AG04450 (cell line): ENCODE measurements around the gene GRHL1. TPM values are rescaled to one million over a fixed set of nuclear protein-coding genes. Genes with fewer than 3 reads are reported as not detected.

Experiments
- CTCF ChIA-PET: fragments of 300-600, 350-600 bp; formaldehyde crosslinking; extraction: SDS; loops from one replicate; lab custom pipeline; 2022; ENCODE audit warnings: antibody characterized with exemption, inconsistent platforms; lab: Charles Lee
- POLR2A ChIA-PET: fragments of 350-600 bp; formaldehyde crosslinking; extraction: SDS; loops from one replicate; lab custom pipeline; 2021; ENCODE audit warnings: antibody characterized with exemption, inconsistent platforms; lab: Yijun Ruan, JAX
- DNase-seq: peaks from one replicate; pipeline ENCODE4 v3.0.0-alpha.2; 2011; ENCODE audit warnings: low read depth, low spot score
- H3K27ac ChIP-seq: one replicate; pipeline ENCODE4 v1.5.1; 2012; ENCODE audit warnings: low read depth, low read length, control low read depth
- H3K27me3 ChIP-seq: one replicate; pipeline ENCODE4 v1.6.0; 2012; ENCODE audit warnings: low read length; ENCODE audit not compliant: control insufficient read depth, insufficient read depth
- H3K4me3 ChIP-seq: 2 replicates; pipeline ENCODE4 v1.5.1; 2011; ENCODE audit warnings: mild to moderate bottlenecking, low read depth, low read length, control low read depth
- H3K9me3 ChIP-seq: 2 replicates; pipeline ENCODE4 v1.5.1; 2012; ENCODE audit warnings: low read length; ENCODE audit not compliant: control insufficient read depth, insufficient read depth
- CTCF ChIP-seq: IDR thresholded peaks from 2 replicates; pipeline ENCODE4 v1.5.1; 2011; ENCODE audit warnings: low read depth, low read length, control low read depth, inconsistent platforms
- polyA plus RNA-seq: library from polyadenylated mRNA; depleted of rRNA; stranded (reverse); fragments of >200 nt; gene quantifications from 2 replicates; pipeline ENCODE4 v1.2.3, GENCODE V29; 2011

Gene GRHL1
- polyA plus RNA-seq, 1 experiment = 0.64 TPM

DNA sequence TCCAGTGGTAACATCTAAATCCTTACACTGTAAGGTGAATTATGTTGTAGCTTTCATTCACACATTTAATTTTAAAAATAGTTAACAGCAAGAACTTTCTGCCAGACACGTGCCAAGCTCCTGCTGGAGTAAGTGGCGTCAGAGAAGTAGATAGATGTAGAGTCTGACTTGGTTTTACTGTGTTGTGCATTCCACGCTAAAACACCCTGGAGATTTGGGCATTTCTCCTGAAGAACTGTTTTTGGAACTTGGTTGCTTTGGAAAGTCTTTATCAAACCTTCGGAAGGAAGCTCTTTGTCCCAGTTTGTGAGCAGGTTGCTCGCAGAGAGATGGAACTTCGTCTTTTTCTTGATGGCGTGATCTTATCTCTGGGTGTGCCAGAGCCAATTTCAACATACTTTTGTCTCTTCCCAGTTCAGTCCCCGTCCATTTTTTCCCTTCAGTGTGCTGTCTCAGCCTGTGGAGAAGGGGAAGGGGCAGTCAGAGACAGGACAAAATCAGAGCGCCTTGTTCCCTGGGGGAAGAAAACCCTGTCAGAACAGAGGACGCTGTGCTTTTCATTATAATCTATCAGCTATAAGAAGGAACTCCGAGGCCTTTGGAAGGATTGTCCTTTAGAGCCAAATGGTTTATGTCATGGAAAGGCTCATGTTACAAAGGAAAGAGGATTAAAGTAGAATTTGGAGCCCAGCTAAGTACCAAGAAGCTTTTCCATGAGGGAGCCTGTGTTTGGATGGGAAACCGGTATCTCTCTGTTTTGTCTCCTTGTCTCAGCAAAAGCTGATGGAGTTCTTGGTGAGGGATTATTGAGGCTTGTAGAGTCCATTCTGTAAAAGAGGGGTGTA is 18.9 kb downstream of the GRHL1 start:
- no peak for DNase-seq
- CTCF ChIA-PET = interaction anchor here (0.8 to 4.4 kb wide), 5 partner anchors 9 to 200 kb away, joined by 3 to 56 read pairs (median 5); no protein-coding TSS in a partner anchor
- no peaks in the 10 kb centered on the region for H3K9me3 ChIP-seq
- H3K27ac ChIP-seq = no peak overlapping the region
- POLR2A ChIA-PET = interaction anchor here (0.7 kb wide), 1 partner anchor 37 kb away, joined by 6 read pairs; no protein-coding TSS in a partner anchor
- H3K4me3 ChIP-seq = no peak overlapping the region
- no peak for TF ChIP-seq CTCF
- no peaks in the 10 kb centered on the region for H3K27me3 ChIP-seq

- ChIA-PET CTCF (interaction anchor here (0.7 to 4.4 kb wide), 7 partner anchors 9 to 463 kb away, joined by 3 to 56 read pairs (median 4); no protein-coding TSS in a partner anchor), POLR2A (interaction anchor here (1.4 kb wide), 1 partner anchor 128 kb away, joined by 4 read pairs; the partner anchor contains the start of gene TAF1B)
- no peaks in the 10 kb centered on the region for H3K27me3 ChIP-seq
- no peak for TF ChIP-seq CTCF
- H3K27ac ChIP-seq = no peak overlapping the region
- H3K9me3 ChIP-seq = no peaks in the 10 kb centered on the region
- DNase-seq = no peak
- no peak overlapping the region for H3K4me3 ChIP-seq
Measured at GRCh38 chr2:9971105-9971818, 19.8 kb downstream of the GRHL1 start.

- DNase-seq = no peak
- POLR2A ChIA-PET = interaction anchor here (1.4 kb wide), 1 partner anchor 128 kb away, joined by 4 read pairs; the partner anchor contains the start of gene TAF1B
- TF ChIP-seq CTCF = no peak
- Histone ChIP-seq H3K4me3 (no peak overlapping the region), H3K9me3 (no peaks in the 10 kb centered on the region), H3K27me3 (no peaks in the 10 kb centered on the region), H3K27ac (no peak overlapping the region)
- CTCF ChIA-PET = interaction anchor here (0.6 to 4.4 kb wide), 8 partner anchors 10 to 463 kb away, joined by 3 to 56 read pairs (median 4); no protein-coding TSS in a partner anchor
Measured at GRCh38 chr2:9971890-9972289, 20.4 kb downstream of the GRHL1 start.

DNA sequence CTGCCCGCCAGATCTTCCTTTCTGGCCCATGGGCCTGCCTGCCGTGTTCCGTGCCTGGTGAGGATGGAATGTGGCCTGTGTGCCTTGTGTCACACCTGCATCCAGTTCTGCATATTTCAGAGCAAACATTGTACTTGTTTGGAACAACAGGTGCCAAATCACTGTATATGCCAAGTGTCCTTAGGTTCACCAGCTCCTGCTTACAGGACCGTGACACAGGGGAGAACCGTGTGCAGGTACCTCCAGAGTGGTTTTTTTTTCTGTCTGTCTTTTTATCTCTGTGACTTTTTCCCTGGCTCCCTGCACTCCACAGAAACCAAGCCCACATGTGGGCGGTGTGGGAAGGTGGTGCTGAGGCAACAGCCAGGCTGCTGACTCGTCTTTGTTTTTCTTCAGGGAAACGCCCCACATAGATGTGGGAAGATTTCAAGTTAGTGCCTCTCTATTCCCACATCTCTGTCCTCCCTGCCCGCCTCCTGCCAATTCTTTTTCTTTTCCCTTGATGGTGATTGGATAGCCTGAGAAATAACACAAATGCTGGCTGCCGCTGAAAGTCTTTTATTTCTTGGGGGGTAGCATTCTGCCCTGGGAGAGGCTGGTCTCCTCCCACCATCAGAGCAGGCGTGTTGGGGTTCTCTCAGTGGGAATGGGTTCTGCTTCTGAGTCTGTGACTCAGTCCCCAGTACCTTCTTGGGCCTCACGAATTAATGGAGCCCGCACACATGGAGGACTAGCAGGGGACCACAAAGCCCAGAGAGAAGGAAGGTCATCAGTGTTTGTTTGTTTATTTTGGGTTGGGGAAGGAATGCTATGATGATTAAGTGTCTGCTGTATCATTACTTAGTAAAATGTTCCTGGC is 21.4 kb downstream of the GRHL1 start:
- DNase-seq = no peak
- no peak overlapping the region for H3K4me3 ChIP-seq
- POLR2A ChIA-PET = interaction anchor here (1.4 kb wide), 1 partner anchor 129 kb away, joined by 4 read pairs; the partner anchor contains the start of gene TAF1B
- TF ChIP-seq CTCF = no peak
- H3K27me3 ChIP-seq = no peaks in the 10 kb centered on the region
- CTCF ChIA-PET = interaction anchor here (0.6 to 4.4 kb wide), 6 partner anchors 12 to 462 kb away, joined by 3 to 56 read pairs (median 14); no protein-coding TSS in a partner anchor
- H3K27ac ChIP-seq = no peak overlapping the region
- H3K9me3 ChIP-seq = no peaks in the 10 kb centered on the region
